ENCODE data around the gene SECTM1.

The SECTM1 gene

GRCh38 chr17:82277851-82278250 lies 55.7 kb downstream of the SECTM1 start:
- no peak for ATAC-seq

DNA sequence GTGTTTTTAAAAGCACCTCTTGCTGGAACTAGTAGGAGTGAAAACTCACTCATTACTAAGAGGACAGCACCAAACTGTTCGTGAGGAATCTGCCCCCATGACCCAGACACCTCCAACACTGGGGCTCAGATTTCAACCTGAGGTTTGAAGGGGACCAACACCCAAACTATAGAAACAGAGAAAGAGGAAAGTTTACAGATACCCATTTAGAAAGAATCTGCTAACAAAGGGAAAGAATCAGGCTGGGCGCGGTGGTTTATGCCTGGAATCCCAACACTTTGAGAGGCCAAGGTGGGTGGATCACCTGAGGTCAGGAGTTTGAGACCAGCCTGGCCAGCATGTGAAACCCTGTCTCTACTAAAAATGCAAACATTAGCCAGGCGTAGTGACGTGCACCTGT lies 56.6 kb downstream of the SECTM1 start:
- no peak for ATAC-seq

GRCh38 chr17:82275326-82275725 lies 58.2 kb downstream of the SECTM1 start:
- no peak for ATAC-seq

DNA sequence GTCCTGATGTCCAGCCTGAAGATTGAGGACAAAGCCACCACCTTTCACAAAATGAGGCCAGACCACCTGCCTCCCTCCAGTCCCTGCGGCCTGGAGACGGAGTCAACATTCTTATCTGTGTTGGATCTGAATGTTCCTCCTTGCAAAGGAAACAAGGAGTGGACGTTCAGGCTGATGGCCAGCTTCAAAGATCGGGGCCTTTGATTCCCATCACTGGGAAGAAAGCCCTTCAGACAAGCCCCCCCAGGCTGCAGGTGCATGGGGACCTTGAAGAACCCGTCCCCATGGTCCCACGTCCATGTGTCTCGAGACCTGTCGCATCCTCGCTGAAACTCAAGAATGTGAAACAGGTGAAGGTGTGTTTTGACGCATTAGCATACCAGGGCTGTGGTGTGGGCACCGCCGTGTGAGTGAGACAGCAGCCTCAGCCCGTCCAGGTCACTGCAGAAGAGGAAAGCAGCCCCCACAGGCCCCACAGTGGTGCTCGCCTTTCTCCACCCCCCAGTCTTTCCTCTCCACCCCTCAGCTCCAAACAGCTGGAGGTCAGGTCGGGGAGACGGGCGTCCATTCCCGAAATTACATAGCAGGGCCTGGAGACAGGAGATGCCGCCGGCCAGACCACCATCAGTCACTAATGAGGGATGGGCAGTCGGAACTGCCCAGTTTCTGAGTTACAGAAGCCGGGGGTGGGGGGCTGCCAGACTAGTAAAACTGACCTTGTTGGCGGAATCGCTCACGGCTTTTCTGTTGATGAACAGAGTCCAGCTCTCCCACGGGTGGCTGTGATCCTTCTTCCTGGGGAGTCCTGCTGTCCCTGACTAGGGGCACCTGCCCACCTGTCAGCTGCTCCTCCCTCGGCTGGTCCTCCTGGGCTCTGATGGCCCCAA lies 59.2 kb downstream of the SECTM1 start:
- no peak for ATAC-seq

DNA sequence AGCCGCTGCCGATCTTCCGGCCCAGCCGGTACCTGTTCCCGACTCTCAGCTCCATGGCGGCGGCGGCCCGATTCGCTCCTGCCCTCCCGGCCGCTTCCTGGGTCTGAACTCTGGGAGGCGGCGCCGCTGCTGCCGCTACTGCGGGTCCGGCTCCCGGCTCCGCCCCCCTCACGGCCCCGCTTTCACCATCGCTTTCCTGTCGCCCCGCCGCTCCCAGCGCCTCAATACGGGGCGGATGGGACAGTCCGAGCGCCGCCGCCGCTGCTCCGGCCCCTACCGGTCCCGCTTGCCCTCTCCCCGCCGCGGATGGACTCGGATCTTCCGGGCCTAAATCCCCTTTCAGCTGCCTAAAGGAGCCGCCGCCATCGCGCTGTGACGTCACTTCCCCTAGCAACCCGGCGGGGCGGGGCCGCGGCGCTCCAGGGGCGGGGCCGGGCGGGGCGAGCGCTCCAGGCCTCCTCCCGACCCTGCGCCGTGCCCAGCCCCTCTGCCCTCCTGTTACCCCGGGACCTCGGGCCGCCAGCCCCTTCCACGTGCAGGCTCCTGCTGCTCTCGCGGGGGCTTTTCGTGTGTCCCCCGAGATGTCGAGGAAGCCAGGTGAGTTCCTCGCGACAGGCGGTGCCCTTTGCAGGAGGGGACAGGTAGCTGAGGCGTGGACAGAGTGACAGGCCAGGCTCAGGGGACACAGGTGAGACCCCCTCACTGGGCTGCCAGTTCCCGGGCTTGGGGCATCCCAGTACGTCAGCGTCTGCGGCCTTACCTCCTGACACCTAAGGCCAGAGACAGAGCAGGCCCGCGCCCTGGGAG lies 60.0 kb downstream of the SECTM1 start, which contains the start of gene CSNK1D:
CSNK1D (minus strand) TSS at position 374 of the 807 bp plus-strand sequence; CDS start at position 55, 319 bp downstream.
- peak; percentile 83 to 84 for ATAC-seq

- peak; percentile 12 to 14 for ATAC-seq
These were observed 60.9 kb downstream of the SECTM1 start for GRCh38 chr17:82272495-82273326.

DNA sequence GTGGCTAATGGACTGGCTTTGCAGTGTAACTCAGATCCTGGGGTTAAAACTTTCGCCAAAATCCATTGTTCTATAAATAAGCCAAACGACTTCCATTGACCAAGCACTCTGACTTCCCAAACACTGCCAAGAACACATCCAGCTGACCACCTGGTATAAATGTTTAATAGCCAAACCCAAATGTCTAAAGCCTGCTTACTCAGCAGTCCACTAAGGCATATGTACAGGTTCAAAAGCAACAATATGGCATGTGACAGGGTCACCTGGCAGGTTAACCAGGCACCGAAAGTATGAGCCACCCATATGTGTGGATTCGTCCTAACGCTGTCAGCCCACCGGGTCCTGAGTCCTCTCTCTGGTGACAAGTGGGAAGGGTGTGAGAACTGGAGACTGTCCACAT lies 62.2 kb downstream of the SECTM1 start:
- ATAC-seq, result no peak

Measured in activated CD4-positive, CD25-positive, alpha-beta regulatory T cell treated with anti-CD3 and anti-CD28 coated beads, Interleukin-2, amount 50 U/mL, for 24 hours (primary cell).